Neural progenitor cell (in vitro differentiated cells): ENCODE results near the gene PSPN. TPM values are rescaled to one million over a fixed set of nuclear protein-coding genes. Genes with fewer than 3 reads are reported as not detected.
A peak's percentile ranks its signal among the peaks of the same experiment; 100 is the strongest.

ENCODE experiments used
- DNase-seq: peaks from one replicate; pipeline ENCODE4 v3.0.0-alpha.2; 2016; ENCODE audit warnings: low spot score
- H2AFZ ChIP-seq: fragments of 200-600 bp; sonication (generic); replicated peaks from 2 replicates; pipeline ENCODE4 v1.6.1; 2016; ENCODE audit warnings: antibody characterized with exemption
- H3F3A ChIP-seq: fragments of 200-600 bp; sonication (generic); 2 replicates; pipeline ENCODE4 v1.6.1; 2016; ENCODE audit warnings: antibody characterized with exemption, low read depth
- H3K27ac ChIP-seq: fragments of 200-600 bp; sonication (generic); 2 replicates; pipeline ENCODE4 v1.5.1; 2016; ENCODE audit warnings: mild to moderate bottlenecking
- H3K27me3 ChIP-seq: fragments of 200-600 bp; sonication (generic); 2 replicates; pipeline ENCODE4 v1.6.1; 2016; ENCODE audit warnings: mild to moderate bottlenecking, moderate library complexity
- H3K36me3 ChIP-seq: fragments of 200-600 bp; sonication (generic); 2 replicates; pipeline ENCODE4 v1.5.1; 2016
- H3K4me1 ChIP-seq: fragments of 200-600 bp; sonication (generic); 2 replicates; pipeline ENCODE4 v1.6.1; 2016; ENCODE audit warnings: mixed run types
- H3K4me2 ChIP-seq: fragments of 200-600 bp; sonication (generic); 2 replicates; pipeline ENCODE4 v1.6.1; 2016
- H3K4me3 ChIP-seq: fragments of 200-600 bp; sonication (generic); 2 replicates; pipeline ENCODE4 v1.5.1; 2016
- H3K79me2 ChIP-seq: fragments of 200-600 bp; sonication (generic); 2 replicates; pipeline ENCODE4 v1.6.1; 2016; ENCODE audit warnings: low read depth
- H3K9ac ChIP-seq: fragments of 200-600 bp; sonication (generic); 2 replicates; pipeline ENCODE4 v1.6.1; 2016
- H3K9me3 ChIP-seq: fragments of 200-600 bp; sonication (generic); 2 replicates; pipeline ENCODE4 v1.5.1; 2016; ENCODE audit warnings: low read depth
- H4K20me1 ChIP-seq: fragments of 200-600 bp; sonication (generic); 2 replicates; pipeline ENCODE4 v1.6.1; 2016; ENCODE audit warnings: low read depth
- H3K27ac Mint-ChIP-seq: 3 replicates; pipeline ENCODE4 v1.8.0; 2021; ENCODE audit warnings: mixed read lengths
- H3K27me3 Mint-ChIP-seq: 2 replicates; pipeline ENCODE4 v1.8.0; 2022; ENCODE audit warnings: low read depth, mild to moderate bottlenecking, inconsistent platforms, moderate library complexity, mixed read lengths; ENCODE audit not compliant: insufficient read depth
- H3K36me3 Mint-ChIP-seq: 3 replicates; pipeline ENCODE4 v1.8.0; 2021; ENCODE audit warnings: mixed read lengths
- H3K4me1 Mint-ChIP-seq: 3 replicates; pipeline ENCODE4 v1.8.0; 2021; ENCODE audit warnings: mixed read lengths
- H3K4me3 Mint-ChIP-seq: 3 replicates; pipeline ENCODE4 v1.8.0; 2021; ENCODE audit warnings: mild to moderate bottlenecking, moderate library complexity, mixed read lengths
- H3K9me3 Mint-ChIP-seq: 3 replicates; pipeline ENCODE4 v1.8.0; 2020; ENCODE audit warnings: mixed read lengths
- EZH2 ChIP-seq: fragments of 200-600 bp; sonication (generic); IDR thresholded peaks from 2 replicates; pipeline ENCODE4 v1.6.1; 2017; ENCODE audit warnings: antibody characterized with exemption, mild to moderate bottlenecking, moderate library complexity
- EZH2phosphoT487 ChIP-seq: fragments of 200-600 bp; sonication (generic); IDR thresholded peaks from 2 replicates; pipeline ENCODE4 v1.6.1; 2017; ENCODE audit warnings: antibody characterized with exemption
- total RNA-seq: library from RNA; depleted of rRNA; stranded (reverse); fragments of >200 nt; gene quantifications from 2 replicates; pipeline ENCODE4 v1.2.3, GENCODE V29; 2015; ENCODE audit warnings: low replicate concordance
- TF ChIP-seq, protein P1 (sequence below): fragments of 200-600 bp; sonication (generic); IDR thresholded peaks from 2 replicates; pipeline ENCODE4 v1.5.1; 2017; ENCODE audit warnings: antibody characterized with exemption, mild to moderate bottlenecking

Gene PSPN
- total RNA-seq, 1 donor from 2014 or later: 0.92 TPM

DNA sequence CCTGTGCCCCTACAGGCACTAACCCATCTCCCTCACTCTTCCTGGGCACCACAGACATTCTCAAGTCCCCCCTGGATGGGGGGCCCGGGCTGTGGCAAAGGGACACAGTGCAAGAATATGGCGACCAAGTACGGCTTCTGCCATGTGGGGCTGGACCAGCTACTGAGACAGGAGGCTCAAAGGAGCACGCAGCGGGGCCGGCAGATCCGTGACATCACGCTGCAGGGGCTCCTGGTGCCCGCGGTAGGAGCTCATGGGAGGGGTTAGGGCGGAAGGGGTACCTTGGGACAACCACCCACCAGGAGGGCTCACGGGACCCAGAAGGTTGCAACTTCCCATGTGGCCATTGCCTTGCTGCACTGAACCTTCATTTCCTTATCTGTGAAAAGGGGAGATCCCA, 20.6 kb upstream of the PSPN start:
- H3K27ac ChIP-seq: no peak overlapping the region
- Mint-ChIP-seq H3K4me1 (peaks cover 22% of the 10 kb centered on the region), H3K27me3 (peaks cover 8% of the 10 kb centered on the region), H3K9me3 (no peaks in the 10 kb centered on the region), H3K36me3 (peaks cover 2% of the 10 kb centered on the region), H3K27ac (no peak overlapping the region), H3K4me3 (no peak overlapping the region)
- H3K9me3 ChIP-seq: no peaks in the 10 kb centered on the region
- H3F3A ChIP-seq: peaks cover 14% of the 10 kb centered on the region
- no peaks in the 10 kb centered on the region for H3K27me3 ChIP-seq
- no peak for DNase-seq
- H3K4me3 ChIP-seq: no peak overlapping the region
- H3K9ac ChIP-seq: no peak overlapping the region
- H3K4me2 ChIP-seq: no peak overlapping the region
- H3K36me3 ChIP-seq: no peaks in the 10 kb centered on the region
- TF ChIP-seq EZH2 (no peak), EZH2phosphoT487 (no peak)
- TF ChIP-seq, protein P1, sequence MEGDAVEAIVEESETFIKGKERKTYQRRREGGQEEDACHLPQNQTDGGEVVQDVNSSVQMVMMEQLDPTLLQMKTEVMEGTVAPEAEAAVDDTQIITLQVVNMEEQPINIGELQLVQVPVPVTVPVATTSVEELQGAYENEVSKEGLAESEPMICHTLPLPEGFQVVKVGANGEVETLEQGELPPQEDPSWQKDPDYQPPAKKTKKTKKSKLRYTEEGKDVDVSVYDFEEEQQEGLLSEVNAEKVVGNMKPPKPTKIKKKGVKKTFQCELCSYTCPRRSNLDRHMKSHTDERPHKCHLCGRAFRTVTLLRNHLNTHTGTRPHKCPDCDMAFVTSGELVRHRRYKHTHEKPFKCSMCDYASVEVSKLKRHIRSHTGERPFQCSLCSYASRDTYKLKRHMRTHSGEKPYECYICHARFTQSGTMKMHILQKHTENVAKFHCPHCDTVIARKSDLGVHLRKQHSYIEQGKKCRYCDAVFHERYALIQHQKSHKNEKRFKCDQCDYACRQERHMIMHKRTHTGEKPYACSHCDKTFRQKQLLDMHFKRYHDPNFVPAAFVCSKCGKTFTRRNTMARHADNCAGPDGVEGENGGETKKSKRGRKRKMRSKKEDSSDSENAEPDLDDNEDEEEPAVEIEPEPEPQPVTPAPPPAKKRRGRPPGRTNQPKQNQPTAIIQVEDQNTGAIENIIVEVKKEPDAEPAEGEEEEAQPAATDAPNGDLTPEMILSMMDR: no peak
- H3K79me2 ChIP-seq: peaks cover 16% of the 10 kb centered on the region
- peaks cover 13% of the 10 kb centered on the region for H3K4me1 ChIP-seq
- H2AFZ ChIP-seq: no peak overlapping the region
- H4K20me1 ChIP-seq: no peaks in the 10 kb centered on the region

DNA sequence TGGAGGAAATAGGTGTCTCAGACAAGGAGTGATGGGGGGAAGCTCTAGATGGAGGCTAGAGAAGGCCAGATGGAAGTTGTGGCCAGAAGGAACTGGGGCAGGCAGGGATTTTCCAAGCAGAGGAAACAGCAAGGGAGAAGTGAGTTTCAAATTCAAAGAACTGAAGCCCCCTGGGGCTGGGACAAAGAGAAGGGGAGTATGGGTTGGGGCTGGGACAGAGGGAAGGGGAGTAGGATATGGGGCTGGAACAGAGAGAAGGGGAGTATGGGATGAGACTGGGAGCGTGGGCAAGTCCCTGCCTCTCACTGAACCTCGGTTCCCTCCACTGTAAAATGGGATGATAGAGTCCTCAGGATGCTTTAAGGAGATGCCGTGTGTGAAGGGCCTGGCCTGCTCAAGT, 19.1 kb upstream of the PSPN start:
- Histone ChIP-seq H3K27me3 (no peaks in the 10 kb centered on the region), H3K36me3 (no peaks in the 10 kb centered on the region), H3K4me2 (peak overlapping the region; percentile 42), H3K9ac (no peak overlapping the region), H3K4me1 (peaks cover 13% of the 10 kb centered on the region), H3K9me3 (no peaks in the 10 kb centered on the region), H3F3A (peaks cover 14% of the 10 kb centered on the region), H3K79me2 (peaks cover 25% of the 10 kb centered on the region), H4K20me1 (no peaks in the 10 kb centered on the region), H3K27ac (no peak overlapping the region), H2AFZ (no peak overlapping the region), H3K4me3 (no peak overlapping the region)
- Mint-ChIP-seq H3K27me3 (peaks cover 5% of the 10 kb centered on the region), H3K4me1 (peaks cover 22% of the 10 kb centered on the region), H3K27ac (peak overlapping the region; percentile 98), H3K9me3 (no peaks in the 10 kb centered on the region), H3K36me3 (peaks cover 5% of the 10 kb centered on the region), H3K4me3 (peak overlapping the region; percentile 96)
- no peak for DNase-seq
- TF ChIP-seq, protein P1: no peak
- no peak for TF ChIP-seq EZH2
- no peak for TF ChIP-seq EZH2phosphoT487

DNA sequence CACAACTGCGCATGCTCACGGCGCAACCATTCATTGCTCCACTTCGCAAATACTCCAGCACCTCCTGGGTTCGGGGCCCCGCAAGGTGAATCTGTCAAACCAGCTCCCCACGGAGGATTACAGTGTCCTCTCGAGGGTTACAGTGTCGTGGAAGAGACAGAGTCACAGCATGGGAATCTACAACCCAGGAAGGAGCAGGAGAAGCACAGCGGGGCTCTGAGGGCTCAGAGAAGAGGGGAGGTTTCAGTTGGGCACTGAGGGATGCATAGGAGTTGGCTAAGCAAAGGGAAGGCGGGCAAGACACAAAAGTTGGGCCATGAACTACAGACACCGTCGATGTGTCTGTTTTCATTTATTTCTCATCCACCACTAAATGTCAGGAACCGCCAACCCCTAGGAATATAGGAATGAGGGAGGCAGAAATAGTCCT, 18.3 kb upstream of the PSPN start:
- Histone ChIP-seq H3K4me2 (peak overlapping the region; percentile 91), H4K20me1 (no peaks in the 10 kb centered on the region), H3K27ac (peak overlapping the region; percentile 3), H3K4me1 (peaks cover 13% of the 10 kb centered on the region), H3F3A (peaks cover 14% of the 10 kb centered on the region), H3K9ac (no peak overlapping the region), H3K9me3 (no peaks in the 10 kb centered on the region), H2AFZ (peak overlapping the region; percentile 54), H3K36me3 (no peaks in the 10 kb centered on the region), H3K27me3 (no peaks in the 10 kb centered on the region), H3K79me2 (peaks cover 25% of the 10 kb centered on the region), H3K4me3 (peak overlapping the region; percentile 68)
- H3K9me3 Mint-ChIP-seq: no peaks in the 10 kb centered on the region
- peaks cover 22% of the 10 kb centered on the region for H3K4me1 Mint-ChIP-seq
- H3K36me3 Mint-ChIP-seq: peaks cover 5% of the 10 kb centered on the region
- peaks cover 5% of the 10 kb centered on the region for H3K27me3 Mint-ChIP-seq
- peak overlapping the region; percentile 97 for H3K27ac Mint-ChIP-seq
- H3K4me3 Mint-ChIP-seq: peak overlapping the region; percentile 96
- no peak for TF ChIP-seq EZH2
- TF ChIP-seq, protein P1: no peak
- no peak for TF ChIP-seq EZH2phosphoT487
- no peak for DNase-seq
